ENCODE results near the gene CCL4L2. TPM values are rescaled to one million over a fixed set of nuclear protein-coding genes. Genes with fewer than 3 reads are reported as not detected.
"Not testable (repeated sequence)": the region's sequence is repeated elsewhere in the genome, so short reads cannot be mapped to it uniquely, and the experiment has no call there.

The CCL4L2 gene
- total RNA-seq, 1 donor from 2014 or later: not detected

GRCh38 chr17:36195434-36196130, 15.3 kb upstream of the CCL4L2 start:
- peaks cover 11% of the 10 kb centered on the region for H3K27me3 ChIP-seq (ENCODE audit: control insufficient read depth, insufficient read depth, low read length)
- H3K4me3 ChIP-seq (ENCODE audit: low read depth, low read length): no peak overlapping the region
- no peak for DNase-seq (ENCODE audit: low read depth)
- H3K36me3 ChIP-seq (ENCODE audit: control insufficient read depth, insufficient read depth, low read length): no peaks in the 10 kb centered on the region
- TF ChIP-seq CTCF (IDR thresholded peaks at IDR 0.05; ENCODE audit: insufficient read depth, low read length, poor library complexity, severe bottlenecking): no peak

DNA sequence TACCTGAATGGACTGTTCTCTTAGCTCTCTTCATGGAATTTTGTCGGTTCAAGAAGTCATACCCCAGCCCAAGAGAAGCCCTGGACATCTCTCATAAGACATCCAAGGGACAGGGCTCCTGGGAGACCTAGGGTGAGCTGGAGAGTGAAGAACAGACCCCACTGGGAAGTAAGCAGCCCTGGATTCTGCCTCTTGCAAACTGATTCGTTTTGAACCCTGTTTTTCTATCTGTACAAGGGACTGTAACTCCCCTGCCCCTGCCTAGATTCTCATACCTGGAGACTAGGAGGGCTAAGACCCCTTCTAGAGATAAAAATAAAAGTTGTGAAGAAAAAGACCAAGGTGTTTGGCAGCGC, 14.8 kb upstream of the CCL4L2 start:
- TF ChIP-seq CTCF (IDR thresholded peaks at IDR 0.05; ENCODE audit: insufficient read depth, low read length, poor library complexity, severe bottlenecking): no peak
- peaks cover 11% of the 10 kb centered on the region for H3K27me3 ChIP-seq (ENCODE audit: control insufficient read depth, insufficient read depth, low read length)
- no peak for DNase-seq (ENCODE audit: low read depth)
- no peak overlapping the region for H3K4me3 ChIP-seq (ENCODE audit: low read depth, low read length)
- no peaks in the 10 kb centered on the region for H3K36me3 ChIP-seq (ENCODE audit: control insufficient read depth, insufficient read depth, low read length)

- TF ChIP-seq CTCF (IDR thresholded peaks at IDR 0.05; ENCODE audit: insufficient read depth, low read length, poor library complexity, severe bottlenecking): no peak
- Histone ChIP-seq H3K4me3 (ENCODE audit: low read depth, low read length) (no peak overlapping the region), H3K36me3 (ENCODE audit: control insufficient read depth, insufficient read depth, low read length) (no peaks in the 10 kb centered on the region), H3K27me3 (ENCODE audit: control insufficient read depth, insufficient read depth, low read length) (peaks cover 11% of the 10 kb centered on the region)
- no peak for DNase-seq (ENCODE audit: low read depth)
Observed at GRCh38 chr17:36197387-36197703, 13.5 kb upstream of the CCL4L2 start.

DNA sequence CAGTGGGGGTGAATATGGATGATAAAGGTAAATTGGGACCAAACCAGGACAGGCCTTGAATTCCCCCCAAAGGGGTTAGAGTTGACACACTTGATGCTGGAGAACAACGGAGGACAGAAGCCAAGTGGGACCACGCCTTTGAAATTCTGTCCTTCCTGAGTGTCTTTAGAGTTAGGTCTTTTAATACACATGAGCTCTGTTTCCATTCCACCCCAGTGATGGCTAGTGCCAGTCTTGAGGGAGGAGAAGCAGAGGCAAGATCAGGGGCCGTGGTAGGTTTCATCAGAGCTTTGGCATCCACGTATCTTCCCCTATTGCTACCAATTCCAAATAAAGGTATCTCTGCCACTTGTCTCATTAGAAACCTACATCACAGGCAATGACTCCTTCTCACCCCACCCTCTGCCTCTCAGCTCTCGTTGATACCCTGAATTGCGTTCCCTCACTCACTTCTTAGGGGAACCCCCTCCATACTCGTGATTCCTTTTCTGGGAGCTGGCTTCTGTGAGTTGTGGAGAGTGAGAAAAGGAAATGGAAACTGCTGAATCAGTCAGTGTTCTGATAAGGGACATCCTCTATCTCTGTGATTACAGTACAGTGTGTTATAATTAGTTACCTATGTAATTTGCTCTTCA, 11.9 kb upstream of the CCL4L2 start:
- no peak for TF ChIP-seq CTCF (IDR thresholded peaks at IDR 0.05; ENCODE audit: insufficient read depth, low read length, poor library complexity, severe bottlenecking)
- no peak for DNase-seq (ENCODE audit: low read depth)
- Histone ChIP-seq H3K4me3 (ENCODE audit: low read depth, low read length) (no peak overlapping the region), H3K36me3 (ENCODE audit: control insufficient read depth, insufficient read depth, low read length) (no peaks in the 10 kb centered on the region), H3K27me3 (ENCODE audit: control insufficient read depth, insufficient read depth, low read length) (peaks cover 11% of the 10 kb centered on the region)

DNA sequence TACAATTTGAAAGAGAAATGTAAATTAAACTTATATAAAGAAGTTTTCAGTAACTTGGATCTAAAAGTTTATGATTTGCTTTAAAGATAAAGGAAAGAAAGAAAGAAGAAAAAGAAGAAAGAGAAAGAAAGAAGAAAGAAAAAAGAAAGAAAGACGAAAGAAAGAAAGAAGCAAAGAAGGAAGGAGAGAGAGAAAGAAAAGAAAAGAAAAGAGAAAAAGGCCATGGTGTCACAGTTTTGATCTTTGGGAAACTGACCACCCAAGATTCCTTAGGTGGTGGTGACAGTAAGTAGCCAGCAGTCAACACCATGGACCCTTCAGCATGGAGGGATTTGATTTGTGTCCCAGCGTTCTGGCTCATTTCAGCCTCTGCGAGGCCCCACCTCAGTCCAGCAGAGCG, 9.8 kb upstream of the CCL4L2 start:
- DNase-seq (ENCODE audit: low read depth); H3K36me3 ChIP-seq (ENCODE audit: control insufficient read depth, insufficient read depth, low read length); H3K27me3 ChIP-seq (ENCODE audit: control insufficient read depth, insufficient read depth, low read length); H3K4me3 ChIP-seq (ENCODE audit: low read depth, low read length): not testable (repeated sequence)

DNA sequence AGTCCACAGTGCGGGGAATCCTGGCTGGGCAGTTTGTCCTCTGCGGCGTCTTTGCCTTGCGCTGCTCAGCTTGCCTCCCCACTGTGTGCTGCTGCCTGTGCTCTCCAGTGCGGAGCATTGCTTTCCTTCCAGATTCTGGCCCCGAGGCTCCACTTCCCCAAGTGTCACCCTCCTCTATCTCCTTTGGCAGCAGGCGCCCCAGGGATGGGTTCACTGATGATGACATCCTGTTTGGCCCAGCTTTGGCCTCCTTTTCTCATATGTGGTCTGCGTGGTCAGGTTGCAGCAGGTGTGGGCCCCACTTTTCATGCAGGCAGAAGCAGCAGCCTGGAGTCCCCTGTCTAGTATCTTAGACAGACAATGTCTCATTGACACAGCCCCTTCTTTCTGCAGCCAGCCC, 9.4 kb upstream of the CCL4L2 start:
- not testable (repeated sequence) for DNase-seq (ENCODE audit: low read depth); H3K27me3 ChIP-seq (ENCODE audit: control insufficient read depth, insufficient read depth, low read length); H3K36me3 ChIP-seq (ENCODE audit: control insufficient read depth, insufficient read depth, low read length); H3K4me3 ChIP-seq (ENCODE audit: low read depth, low read length)

DNA sequence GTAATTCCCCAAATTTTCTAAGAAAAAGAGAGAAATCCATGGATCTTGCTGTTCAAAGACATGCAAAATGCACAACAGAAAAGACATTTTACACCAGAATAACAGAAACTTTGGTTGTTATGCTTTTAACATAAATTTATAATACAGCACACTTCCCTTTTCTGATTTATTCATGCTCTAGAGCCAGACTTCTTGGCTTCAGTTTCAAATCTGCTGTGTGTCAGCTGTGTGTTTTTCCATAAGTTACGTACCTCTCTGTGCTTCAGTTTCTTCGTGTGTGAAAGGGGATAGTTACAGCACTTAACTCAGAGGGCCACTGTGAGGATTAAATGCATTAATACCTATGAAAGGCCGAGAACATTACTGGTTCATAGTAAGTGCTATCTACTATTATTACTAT, 7.5 kb upstream of the CCL4L2 start:
- Histone ChIP-seq H3K36me3 (ENCODE audit: control insufficient read depth, insufficient read depth, low read length) (no peaks in the 10 kb centered on the region), H3K4me3 (ENCODE audit: low read depth, low read length) (no peak overlapping the region), H3K27me3 (ENCODE audit: control insufficient read depth, insufficient read depth, low read length) (peaks cover 4% of the 10 kb centered on the region)
- no peak for DNase-seq (ENCODE audit: low read depth)
- no peak for TF ChIP-seq CTCF (IDR thresholded peaks at IDR 0.05; ENCODE audit: insufficient read depth, low read length, poor library complexity, severe bottlenecking)
